BE2C (cell line): ENCODE results near the gene ATP4B.
"Not testable (repeated sequence)": the region's sequence is repeated elsewhere in the genome, so short reads cannot be mapped to it uniquely, and the experiment has no call there.

ENCODE experiments used
- DNase-seq: peaks from one replicate; pipeline ENCODE4 v3.0.0-alpha.2; 2020
- H3K27me3 ChIP-seq: fragments of 250-450 bp; sonication (Bioruptor Pico); 2 replicates; pipeline ENCODE4 v1.5.1; 2020; ENCODE audit warnings: mild to moderate bottlenecking
- H3K36me3 ChIP-seq: fragments of 250-450 bp; sonication (Bioruptor Pico); 2 replicates; pipeline ENCODE4 v1.5.1; 2020; ENCODE audit warnings: mild to moderate bottlenecking
- H3K4me1 ChIP-seq: fragments of 250-450 bp; sonication (Bioruptor Pico); 2 replicates; pipeline ENCODE4 v1.5.1; 2020
- H3K4me3 ChIP-seq: 2 replicates; pipeline ENCODE4 v1.5.1; 2011; ENCODE audit warnings: low read depth, low read length
- H3K9me3 ChIP-seq: fragments of 250-450 bp; sonication (Bioruptor Pico); 2 replicates; pipeline ENCODE4 v1.5.1; 2020
- CTCF ChIP-seq: IDR thresholded peaks from 2 replicates; pipeline ENCODE4 v1.5.1; 2012; ENCODE audit warnings: mild to moderate bottlenecking, low read depth, low read length

ATP4B gene

GRCh38 chr13:113630296-113630695, 27.7 kb downstream of the ATP4B start:
- no peaks in the 10 kb centered on the region for H3K4me1 ChIP-seq
- H3K4me3 ChIP-seq, result no peak overlapping the region
- DNase-seq, result no peak
- no peak for TF ChIP-seq CTCF
- H3K36me3 ChIP-seq, result peaks cover 68% of the 10 kb centered on the region
- H3K9me3 ChIP-seq, result no peaks in the 10 kb centered on the region
- no peaks in the 10 kb centered on the region for H3K27me3 ChIP-seq

- Histone ChIP-seq H3K4me3 (no peak overlapping the region), H3K27me3 (no peaks in the 10 kb centered on the region), H3K4me1 (no peaks in the 10 kb centered on the region), H3K9me3 (no peaks in the 10 kb centered on the region), H3K36me3 (peaks cover 64% of the 10 kb centered on the region)
- DNase-seq, result no peak
- TF ChIP-seq CTCF, result no peak
These were observed 28.1 kb downstream of the ATP4B start for GRCh38 chr13:113629866-113630265.

- Histone ChIP-seq H3K36me3 (peaks cover 57% of the 10 kb centered on the region), H3K9me3 (no peaks in the 10 kb centered on the region), H3K4me3 (no peak overlapping the region), H3K4me1 (no peaks in the 10 kb centered on the region), H3K27me3 (no peaks in the 10 kb centered on the region)
- DNase-seq, result no peak
- no peak for TF ChIP-seq CTCF
These were observed 29.4 kb downstream of the ATP4B start for GRCh38 chr13:113628291-113629270.

- Histone ChIP-seq H3K9me3 (no peaks in the 10 kb centered on the region), H3K4me1 (no peaks in the 10 kb centered on the region), H3K4me3 (no peak overlapping the region), H3K27me3 (no peaks in the 10 kb centered on the region), H3K36me3 (peaks cover 60% of the 10 kb centered on the region)
- no peak for TF ChIP-seq CTCF
- DNase-seq, result no peak
These were observed 30.9 kb downstream of the ATP4B start for GRCh38 chr13:113627136-113627535.

GRCh38 chr13:113625965-113626721, 31.9 kb downstream of the ATP4B start:
- no peak for DNase-seq
- TF ChIP-seq CTCF, result no peak
- Histone ChIP-seq H3K4me1 (no peaks in the 10 kb centered on the region), H3K36me3 (peaks cover 51% of the 10 kb centered on the region), H3K4me3 (no peak overlapping the region), H3K9me3 (no peaks in the 10 kb centered on the region), H3K27me3 (no peaks in the 10 kb centered on the region)

- H3K4me1 ChIP-seq, H3K27me3 ChIP-seq, DNase-seq, H3K4me3 ChIP-seq, H3K9me3 ChIP-seq: not testable (repeated sequence)
- peaks cover 48% of the 10 kb centered on the region for H3K36me3 ChIP-seq
These were observed 33.2 kb downstream of the ATP4B start for GRCh38 chr13:113624640-113625304.
